Brain microvascular endothelial cell (primary cell): ENCODE measurements around the gene TFCP2L1.

Source experiments
- DNase-seq: peaks from one replicate; pipeline ENCODE4 v3.0.0-alpha.2; 2020
- H3K27ac ChIP-seq: fragments of 250-450 bp; sonication (Bioruptor Pico); 2 replicates; pipeline ENCODE4 v1.5.1; 2020; ENCODE audit warnings: mild to moderate bottlenecking, moderate library complexity
- H3K27me3 ChIP-seq: fragments of 250-450 bp; sonication (Bioruptor Pico); replicated peaks from 2 replicates; pipeline ENCODE4 v1.5.1; 2020; ENCODE audit warnings: mild to moderate bottlenecking
- H3K36me3 ChIP-seq: fragments of 250-450 bp; sonication (Bioruptor Pico); replicated peaks from 2 replicates; pipeline ENCODE4 v1.5.1; 2020; ENCODE audit warnings: mild to moderate bottlenecking
- H3K4me3 ChIP-seq: 2 replicates; pipeline ENCODE4 v1.5.1; 2011; ENCODE audit warnings: low read depth, mild to moderate bottlenecking, control low read depth, low read length, moderate library complexity
- CTCF ChIP-seq: IDR thresholded peaks from 2 replicates; pipeline ENCODE4 v1.5.1; 2011; ENCODE audit warnings: low read depth, mild to moderate bottlenecking, moderate library complexity, low read length, control low read depth, inconsistent platforms; ENCODE audit errors: missing control alignments
- in situ Hi-C: cut with HindIII; loops from 2 replicates; pipeline ENCODE4 v1.10.0; 2017; ENCODE audit warnings: low sequenced_read_pairs, low pct_ligation_motif_present

The TFCP2L1 gene

GRCh38 chr2:121266543-121267106, 18.4 kb downstream of the TFCP2L1 start:
- in situ Hi-C loops: no loop called here
- Histone ChIP-seq H3K36me3 (no peaks in the 10 kb centered on the region), H3K27me3 (no peaks in the 10 kb centered on the region), H3K27ac (no peak overlapping the region), H3K4me3 (no peak overlapping the region)
- DNase-seq: no peak
- no peak for TF ChIP-seq CTCF

- Histone ChIP-seq H3K27me3 (no peaks in the 10 kb centered on the region), H3K36me3 (no peaks in the 10 kb centered on the region), H3K4me3 (no peak overlapping the region), H3K27ac (no peak overlapping the region)
- TF ChIP-seq CTCF: no peak
- DNase-seq: no peak
- in situ Hi-C loops: no loop called here
These were observed 20.8 kb downstream of the TFCP2L1 start for GRCh38 chr2:121263996-121264715.

GRCh38 chr2:121260370-121261154, 24.4 kb downstream of the TFCP2L1 start:
- DNase-seq: no peak
- Histone ChIP-seq H3K36me3 (no peaks in the 10 kb centered on the region), H3K27ac (no peak overlapping the region), H3K27me3 (no peaks in the 10 kb centered on the region), H3K4me3 (no peak overlapping the region)
- TF ChIP-seq CTCF: no peak
- in situ Hi-C loops: no loop called here

GRCh38 chr2:121258051-121258450, 27.0 kb downstream of the TFCP2L1 start:
- Histone ChIP-seq H3K36me3 (no peaks in the 10 kb centered on the region), H3K27ac (no peak overlapping the region), H3K4me3 (no peak overlapping the region), H3K27me3 (peaks cover 2% of the 10 kb centered on the region)
- in situ Hi-C loops: no loop called here
- DNase-seq: no peak
- TF ChIP-seq CTCF: no peak

- Histone ChIP-seq H3K27ac (no peak overlapping the region), H3K27me3 (peaks cover 2% of the 10 kb centered on the region), H3K4me3 (no peak overlapping the region), H3K36me3 (no peaks in the 10 kb centered on the region)
- DNase-seq: no peak
- no peak for TF ChIP-seq CTCF
- in situ Hi-C loops: no loop called here
These were observed 27.5 kb downstream of the TFCP2L1 start for GRCh38 chr2:121257480-121257840.
